ENCODE results near the gene UNK.

DNA sequence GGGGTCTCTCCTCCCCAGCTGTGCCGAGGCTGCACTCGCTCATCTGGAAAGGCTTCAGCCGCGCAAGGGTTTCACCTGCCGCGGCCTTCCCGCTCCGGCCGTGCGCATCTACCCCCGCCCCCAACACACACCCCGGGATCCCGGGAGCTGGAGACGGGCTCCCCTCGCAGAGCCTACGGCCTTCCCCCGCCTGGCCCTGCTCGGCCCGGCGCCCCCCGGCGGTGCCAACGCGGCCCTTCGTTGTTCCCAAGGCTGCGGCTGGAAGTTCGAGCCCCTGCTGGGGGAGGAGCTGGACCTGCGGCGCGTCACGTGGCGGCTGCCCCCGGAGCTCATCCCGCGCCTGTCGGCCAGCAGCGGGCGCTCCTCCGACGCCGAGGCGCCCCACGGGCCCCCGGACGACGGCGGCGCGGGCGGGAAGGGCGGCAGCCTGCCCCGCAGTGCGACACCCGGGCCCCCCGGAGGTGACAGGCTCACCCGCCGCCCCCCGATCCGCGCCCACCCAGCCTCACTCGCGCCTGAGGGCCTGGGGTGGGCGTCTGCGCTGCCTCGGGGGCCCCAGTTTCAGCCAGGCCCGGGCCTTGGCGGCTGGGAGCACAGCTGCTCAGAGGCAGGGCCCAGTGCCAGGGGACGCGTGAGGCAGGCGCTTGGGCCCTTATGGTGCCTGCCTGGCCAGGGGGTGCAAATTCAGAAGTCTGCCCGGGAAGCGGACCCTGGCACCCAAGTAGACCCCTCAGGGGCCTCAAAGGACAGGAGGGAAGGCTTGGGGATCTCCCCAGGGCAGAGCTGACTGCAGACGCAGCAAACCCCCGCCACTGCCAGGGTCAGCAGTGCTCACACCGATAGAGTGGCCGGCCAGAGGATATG is 30.9 kb upstream of the UNK start:
- TF ChIP-seq, protein P1, sequence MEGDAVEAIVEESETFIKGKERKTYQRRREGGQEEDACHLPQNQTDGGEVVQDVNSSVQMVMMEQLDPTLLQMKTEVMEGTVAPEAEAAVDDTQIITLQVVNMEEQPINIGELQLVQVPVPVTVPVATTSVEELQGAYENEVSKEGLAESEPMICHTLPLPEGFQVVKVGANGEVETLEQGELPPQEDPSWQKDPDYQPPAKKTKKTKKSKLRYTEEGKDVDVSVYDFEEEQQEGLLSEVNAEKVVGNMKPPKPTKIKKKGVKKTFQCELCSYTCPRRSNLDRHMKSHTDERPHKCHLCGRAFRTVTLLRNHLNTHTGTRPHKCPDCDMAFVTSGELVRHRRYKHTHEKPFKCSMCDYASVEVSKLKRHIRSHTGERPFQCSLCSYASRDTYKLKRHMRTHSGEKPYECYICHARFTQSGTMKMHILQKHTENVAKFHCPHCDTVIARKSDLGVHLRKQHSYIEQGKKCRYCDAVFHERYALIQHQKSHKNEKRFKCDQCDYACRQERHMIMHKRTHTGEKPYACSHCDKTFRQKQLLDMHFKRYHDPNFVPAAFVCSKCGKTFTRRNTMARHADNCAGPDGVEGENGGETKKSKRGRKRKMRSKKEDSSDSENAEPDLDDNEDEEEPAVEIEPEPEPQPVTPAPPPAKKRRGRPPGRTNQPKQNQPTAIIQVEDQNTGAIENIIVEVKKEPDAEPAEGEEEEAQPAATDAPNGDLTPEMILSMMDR (conservative IDR thresholded peaks at IDR 0.05; ENCODE audit: low read length), result peak; percentile 95
- TF ChIP-seq EZH2phosphoT487 (IDR thresholded peaks at IDR 0.05; ENCODE audit: borderline replicate concordance, low read depth, low read length), result no peak

Data from OCI-LY7 (cell line).